ENCODE measurements around the gene CMSS1.
"Not testable (repeated sequence)": the region's sequence is repeated elsewhere in the genome, so short reads cannot be mapped to it uniquely, and the experiment has no call there.

CMSS1 gene

DNA sequence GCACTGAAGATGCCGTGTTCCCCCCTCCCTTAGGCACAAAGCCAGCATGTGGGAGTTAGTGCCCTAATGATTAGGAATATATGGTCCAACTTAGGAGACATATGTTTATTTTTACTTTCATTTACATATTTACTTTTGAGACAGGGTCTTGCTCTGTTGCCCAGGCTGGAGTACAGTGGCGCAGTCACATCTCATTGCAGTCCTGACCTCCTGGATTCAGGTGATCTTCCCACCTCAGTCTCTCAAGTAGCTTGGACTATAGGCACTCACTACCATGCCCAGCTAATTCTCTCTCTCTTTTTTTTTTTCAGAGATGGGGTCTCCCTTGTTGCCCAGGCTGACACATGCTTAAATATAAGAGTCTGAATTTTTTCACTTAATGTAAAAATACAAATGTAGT, 391.5 kb downstream of the CMSS1 start:
- no peak for DNase-seq

DNA sequence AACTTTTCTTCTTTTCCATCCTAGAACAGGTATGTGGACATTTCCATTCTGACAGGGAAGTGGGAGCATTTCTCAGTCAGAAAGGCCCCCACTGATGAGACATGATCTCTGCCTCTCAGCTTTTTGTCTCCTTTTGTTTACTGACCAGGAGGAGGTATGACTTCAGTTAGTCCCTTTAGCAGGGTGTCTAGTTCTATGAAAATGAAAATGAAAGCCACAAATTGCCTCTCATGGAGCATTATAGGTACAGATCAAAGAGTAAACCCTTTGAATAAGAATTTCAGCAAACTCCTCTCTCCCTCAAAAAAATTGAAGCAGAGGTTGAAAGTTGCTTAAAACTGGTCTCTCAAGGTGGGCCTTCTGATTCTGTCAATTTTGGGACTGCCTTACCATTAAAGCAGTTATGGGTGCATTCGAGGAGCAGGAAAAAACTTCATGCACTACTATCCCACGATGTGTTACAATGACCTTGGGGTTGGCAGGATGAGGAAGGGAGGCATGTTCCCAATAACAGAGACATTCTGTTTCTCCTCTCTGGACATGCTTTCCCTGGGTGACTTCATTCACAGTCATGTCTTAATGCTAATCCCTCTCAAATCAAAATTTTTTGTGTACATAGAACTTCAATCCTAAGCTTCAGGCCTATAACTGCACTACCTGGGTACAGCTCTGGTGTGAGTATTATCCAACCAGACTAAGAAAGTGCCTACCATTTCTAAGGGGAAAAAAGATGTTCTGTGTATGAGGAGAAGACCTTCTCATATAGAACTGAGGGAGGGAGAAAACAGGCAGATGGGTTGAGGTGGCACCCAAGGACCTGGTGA, 392.5 kb downstream of the CMSS1 start:
- DNase-seq, result no peak

- no peak for DNase-seq
Observed at GRCh38 chr3:100210772-100211135, 393.1 kb downstream of the CMSS1 start.

- DNase-seq, result no peak
Observed at GRCh38 chr3:100213891-100214573, 396.4 kb downstream of the CMSS1 start.

DNA sequence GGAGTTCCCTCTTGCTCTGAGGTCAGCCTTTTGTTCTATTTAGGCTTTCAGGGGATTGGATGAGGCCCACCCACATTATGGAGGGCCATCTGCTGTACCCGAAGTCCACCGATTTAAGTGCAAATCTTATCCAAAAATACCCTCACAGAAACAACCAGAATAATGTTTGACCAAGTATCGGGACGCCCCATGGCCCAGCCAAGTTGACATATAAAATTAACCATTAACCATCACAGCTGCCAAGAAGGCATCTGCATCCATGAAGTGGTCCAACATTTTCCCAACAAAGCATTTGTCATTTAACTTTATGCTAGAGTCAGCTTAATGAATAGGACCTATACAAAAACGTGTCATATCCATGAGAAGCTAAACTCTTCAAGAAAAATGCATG, 396.9 kb downstream of the CMSS1 start:
- no peak for DNase-seq

DNA sequence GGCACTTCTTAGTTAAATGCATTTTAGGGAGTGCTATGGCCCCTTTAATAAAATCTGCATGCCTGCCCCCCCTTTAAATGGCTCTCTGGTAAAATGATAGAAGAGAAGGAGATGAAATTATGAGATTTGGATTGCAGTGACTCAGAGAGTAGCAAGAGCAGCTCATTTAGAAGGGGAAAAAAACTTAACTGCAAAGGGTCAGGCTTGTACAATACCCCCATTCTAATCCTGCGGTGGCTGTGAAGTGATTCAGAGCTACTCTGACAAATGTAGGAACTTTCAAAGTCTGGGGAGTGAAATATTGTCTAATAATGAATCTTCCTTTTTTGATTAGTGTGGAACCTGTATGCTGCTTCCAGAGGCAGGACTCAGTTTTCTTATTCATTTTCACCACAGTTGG, 399.1 kb downstream of the CMSS1 start:
- DNase-seq, result no peak

GRCh38 chr3:100221159-100221558, 403.5 kb downstream of the CMSS1 start:
- no peak for DNase-seq

- DNase-seq, result no peak
Observed at GRCh38 chr3:100225193-100225592, 407.5 kb downstream of the CMSS1 start.

GRCh38 chr3:100225883-100226282, 408.2 kb downstream of the CMSS1 start:
- DNase-seq, result no peak

- DNase-seq, result no peak
Observed at GRCh38 chr3:100226712-100227429, 409.2 kb downstream of the CMSS1 start.

DNA sequence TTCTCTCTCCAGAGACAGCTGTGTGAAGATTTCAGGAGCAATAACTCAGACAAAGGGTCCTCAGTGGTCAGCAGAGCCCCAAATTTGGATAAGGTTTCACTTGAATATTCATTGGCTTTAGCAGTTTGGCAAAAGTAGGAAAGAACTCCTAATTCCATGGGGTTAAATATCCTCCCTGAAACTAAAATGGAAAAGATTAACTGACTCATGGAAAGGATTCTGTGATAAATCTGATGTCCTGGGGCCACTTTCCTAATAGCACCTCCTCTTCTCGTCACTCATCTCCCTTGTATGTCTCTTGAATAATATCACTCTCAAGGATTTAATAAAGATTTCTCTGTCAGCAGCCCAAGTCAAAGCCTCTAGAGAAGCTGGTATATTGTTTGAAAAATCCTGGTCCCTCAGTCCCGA, 409.9 kb downstream of the CMSS1 start:
- DNase-seq, result no peak

GRCh38 chr3:100228247-100228646, 410.6 kb downstream of the CMSS1 start:
- no peak for DNase-seq

DNA sequence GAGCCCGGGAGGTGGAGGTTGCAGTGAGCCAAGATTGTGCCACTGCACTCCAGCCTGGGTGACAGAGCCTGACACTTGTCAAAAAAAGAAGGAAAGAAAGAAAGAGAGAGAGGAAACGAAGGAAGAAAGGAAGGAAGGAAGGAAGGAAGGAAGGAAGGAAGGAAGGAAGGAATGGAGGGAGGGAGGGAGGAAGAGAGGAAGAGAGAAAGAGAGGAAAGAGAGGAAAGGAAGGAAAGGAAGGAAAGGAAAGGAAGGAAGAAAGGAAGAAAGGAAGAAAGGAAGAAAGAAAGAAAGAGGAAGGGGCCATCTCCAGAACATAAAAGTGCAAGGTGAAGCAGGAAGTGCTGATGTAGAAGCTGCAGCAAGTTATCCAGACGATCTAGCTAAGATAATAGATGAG, 411.5 kb downstream of the CMSS1 start:
- not testable (repeated sequence) for DNase-seq

DNA sequence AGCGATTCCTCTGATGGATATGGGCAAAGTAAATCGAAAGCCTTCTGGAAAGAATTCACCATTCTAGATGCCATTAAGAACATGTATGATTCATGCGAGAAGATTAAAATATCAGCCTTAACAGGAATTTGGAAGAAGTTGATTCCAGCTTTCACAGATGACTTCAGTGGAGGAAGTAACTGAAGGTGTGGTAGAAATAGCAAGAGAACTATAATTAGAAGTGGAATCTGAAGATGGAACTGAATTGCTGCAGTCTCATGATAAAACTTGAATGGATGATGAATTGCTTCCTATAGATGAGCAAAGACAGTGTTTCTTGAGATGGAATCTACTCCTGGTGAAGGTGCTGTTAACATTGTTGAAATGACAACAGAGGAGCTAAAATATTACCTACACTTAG, 413.0 kb downstream of the CMSS1 start:
- no peak for DNase-seq

Data from CD4-positive, alpha-beta T cell treated with Interleukin-15 for 1 hour (primary cell).